ENCODE results near the gene ATP8A2.

DNA sequence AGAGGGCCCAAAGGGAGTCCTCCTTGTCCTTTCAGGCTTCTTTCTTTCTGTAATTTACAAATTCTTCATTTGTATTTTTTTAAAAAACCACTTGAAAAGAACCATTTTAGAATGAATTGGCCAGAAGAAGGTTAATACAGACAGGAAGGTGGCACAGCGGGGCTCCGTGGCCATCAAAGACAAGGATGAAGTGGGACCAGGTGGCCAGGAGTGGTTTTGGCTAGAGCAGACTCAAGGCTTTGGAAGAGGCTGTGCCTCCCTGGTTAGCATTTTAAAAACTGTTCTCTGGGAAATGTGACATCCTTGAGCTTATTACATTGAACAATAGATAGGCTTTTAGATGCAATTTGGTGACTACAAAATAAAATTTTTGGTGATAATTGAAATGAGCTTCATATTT, 48.4 kb downstream of the ATP8A2 start:
- TF ChIP-seq POLR2AphosphoS5 (IDR thresholded peaks at IDR 0.05; ENCODE audit: low read depth, low read length) = no peak
- no peak for TF ChIP-seq TAF1 (IDR thresholded peaks at IDR 0.05; ENCODE audit: borderline replicate concordance, insufficient read depth, low read length)
- TF ChIP-seq REST (IDR thresholded peaks at IDR 0.05; ENCODE audit: insufficient read depth in 1 of 2, low read depth in 2 of 2, low read length in 2 of 2) = no peak
- TF ChIP-seq SIN3A (IDR thresholded peaks at IDR 0.05; ENCODE audit: borderline replicate concordance, insufficient read depth, low read length) = no peak

Measured in PFSK-1 (cell line).